ENCODE results near the gene RASSF7. TPM values are rescaled to one million over a fixed set of nuclear protein-coding genes. Genes with fewer than 3 reads are reported as not detected.
"Not testable (repeated sequence)": the region's sequence is repeated elsewhere in the genome, so short reads cannot be mapped to it uniquely, and the experiment has no call there.

The RASSF7 gene
- total RNA-seq, 1 donor from 2014 or later: 12.8 TPM

- H3K4me1 Mint-ChIP-seq: no peaks in the 10 kb centered on the region
- H4K20me1 ChIP-seq (ENCODE audit: low read depth): no peaks in the 10 kb centered on the region
- no peaks in the 10 kb centered on the region for H3K9me3 ChIP-seq (ENCODE audit: low read depth)
- H3K27ac ChIP-seq: no peak overlapping the region
- no peak for TF ChIP-seq EZH2phosphoT487 (IDR thresholded peaks at IDR 0.05)
- no peak for TF ChIP-seq EZH2 (IDR thresholded peaks at IDR 0.05)
- no peak for TF ChIP-seq CTCF (IDR thresholded peaks at IDR 0.05)
- peaks cover 2% of the 10 kb centered on the region for H3K27me3 Mint-ChIP-seq (ENCODE audit: insufficient read depth, low read depth)
- H3F3A ChIP-seq (ENCODE audit: low read depth): peaks cover 7% of the 10 kb centered on the region
- no peaks in the 10 kb centered on the region for H3K27me3 ChIP-seq
- no peak overlapping the region for H3K9ac ChIP-seq
- no peaks in the 10 kb centered on the region for H3K36me3 ChIP-seq
- peaks cover 30% of the 10 kb centered on the region for H3K36me3 Mint-ChIP-seq
- no peak overlapping the region for H3K4me3 Mint-ChIP-seq
- peaks cover 23% of the 10 kb centered on the region for H3K9me3 Mint-ChIP-seq
- no peak overlapping the region for H2AFZ ChIP-seq (replicated peaks)
- H3K4me2 ChIP-seq: no peak overlapping the region
- no peak for DNase-seq (ENCODE audit: low spot score)
- no peaks in the 10 kb centered on the region for H3K4me1 ChIP-seq
- H3K27ac Mint-ChIP-seq: no peak overlapping the region
- no peak overlapping the region for H3K4me3 ChIP-seq
- no peaks in the 10 kb centered on the region for H3K79me2 ChIP-seq (ENCODE audit: low read depth)
Observed at GRCh38 chr11:515131-515530, 45.6 kb upstream of the RASSF7 start.

- Histone ChIP-seq H2AFZ (replicated peaks) (no peak overlapping the region), H3K79me2 (ENCODE audit: low read depth) (no peaks in the 10 kb centered on the region), H3K4me3 (no peak overlapping the region), H3K27ac (no peak overlapping the region), H3K9ac (no peak overlapping the region), H4K20me1 (ENCODE audit: low read depth) (no peaks in the 10 kb centered on the region), H3K9me3 (ENCODE audit: low read depth) (no peaks in the 10 kb centered on the region), H3F3A (ENCODE audit: low read depth) (peaks cover 7% of the 10 kb centered on the region), H3K36me3 (no peaks in the 10 kb centered on the region), H3K27me3 (no peaks in the 10 kb centered on the region), H3K4me2 (no peak overlapping the region), H3K4me1 (no peaks in the 10 kb centered on the region)
- H3K9me3 Mint-ChIP-seq: peaks cover 29% of the 10 kb centered on the region
- no peak for TF ChIP-seq EZH2phosphoT487 (IDR thresholded peaks at IDR 0.05)
- no peak for TF ChIP-seq EZH2 (IDR thresholded peaks at IDR 0.05)
- no peak for TF ChIP-seq CTCF (IDR thresholded peaks at IDR 0.05)
- H3K27me3 Mint-ChIP-seq (ENCODE audit: insufficient read depth, low read depth): peaks cover 2% of the 10 kb centered on the region
- peaks cover 30% of the 10 kb centered on the region for H3K36me3 Mint-ChIP-seq
- no peak overlapping the region for H3K4me3 Mint-ChIP-seq
- no peaks in the 10 kb centered on the region for H3K4me1 Mint-ChIP-seq
- DNase-seq (ENCODE audit: low spot score): no peak
- H3K27ac Mint-ChIP-seq: no peak overlapping the region
Observed at GRCh38 chr11:516400-516799, 44.4 kb upstream of the RASSF7 start.

DNA sequence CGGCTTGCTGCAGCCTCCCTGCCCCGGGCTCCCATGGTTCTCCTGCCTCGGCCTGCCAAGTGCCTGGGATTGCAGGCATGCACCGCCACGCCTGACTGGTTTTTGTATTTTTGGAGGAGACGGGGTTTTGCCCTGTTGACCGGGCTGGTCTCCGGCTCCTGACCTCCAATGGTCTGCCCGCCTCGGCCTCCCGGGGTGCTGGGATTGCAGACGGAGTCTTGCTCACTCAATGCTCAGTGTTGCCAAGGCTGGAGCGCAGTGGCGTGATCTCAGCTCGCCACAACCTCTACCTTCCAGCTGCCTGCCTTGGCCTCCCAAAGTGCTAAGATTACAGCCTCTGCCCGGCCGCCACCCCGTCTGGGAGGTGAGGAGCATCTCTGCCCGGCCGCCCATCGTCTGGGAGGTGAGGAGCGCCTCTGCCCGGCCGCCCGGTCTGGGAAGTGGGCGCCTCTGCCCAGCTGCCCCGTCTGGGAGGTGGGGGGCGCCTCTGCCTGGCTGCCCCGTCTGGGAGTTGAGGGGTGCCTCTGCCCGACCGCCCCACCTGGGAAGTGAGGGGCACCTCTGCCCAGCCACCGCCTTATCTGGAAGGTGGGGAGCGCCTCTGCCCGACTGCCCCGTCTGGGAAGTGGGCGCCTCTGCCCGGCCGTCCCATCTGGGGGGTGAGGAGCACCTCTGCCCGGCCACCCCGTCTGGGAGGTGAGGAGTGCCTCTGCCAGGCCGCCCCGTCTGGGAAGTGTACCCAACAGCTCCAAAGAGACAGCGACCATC, 43.7 kb upstream of the RASSF7 start:
- not testable (repeated sequence) for H3K27ac ChIP-seq; H3K79me2 ChIP-seq (ENCODE audit: low read depth); H3K4me3 Mint-ChIP-seq; DNase-seq (ENCODE audit: low spot score); H3K27me3 Mint-ChIP-seq (ENCODE audit: insufficient read depth, low read depth); H3K4me1 Mint-ChIP-seq; H3K9me3 ChIP-seq (ENCODE audit: low read depth); H4K20me1 ChIP-seq (ENCODE audit: low read depth); H3K4me3 ChIP-seq; H3K9ac ChIP-seq; H3K36me3 ChIP-seq; H3K4me2 ChIP-seq; H3K4me1 ChIP-seq; H3F3A ChIP-seq (ENCODE audit: low read depth); H3K27ac Mint-ChIP-seq; H2AFZ ChIP-seq (replicated peaks); H3K27me3 ChIP-seq
- Mint-ChIP-seq H3K9me3 (peaks cover 29% of the 10 kb centered on the region), H3K36me3 (peaks cover 27% of the 10 kb centered on the region)

DNA sequence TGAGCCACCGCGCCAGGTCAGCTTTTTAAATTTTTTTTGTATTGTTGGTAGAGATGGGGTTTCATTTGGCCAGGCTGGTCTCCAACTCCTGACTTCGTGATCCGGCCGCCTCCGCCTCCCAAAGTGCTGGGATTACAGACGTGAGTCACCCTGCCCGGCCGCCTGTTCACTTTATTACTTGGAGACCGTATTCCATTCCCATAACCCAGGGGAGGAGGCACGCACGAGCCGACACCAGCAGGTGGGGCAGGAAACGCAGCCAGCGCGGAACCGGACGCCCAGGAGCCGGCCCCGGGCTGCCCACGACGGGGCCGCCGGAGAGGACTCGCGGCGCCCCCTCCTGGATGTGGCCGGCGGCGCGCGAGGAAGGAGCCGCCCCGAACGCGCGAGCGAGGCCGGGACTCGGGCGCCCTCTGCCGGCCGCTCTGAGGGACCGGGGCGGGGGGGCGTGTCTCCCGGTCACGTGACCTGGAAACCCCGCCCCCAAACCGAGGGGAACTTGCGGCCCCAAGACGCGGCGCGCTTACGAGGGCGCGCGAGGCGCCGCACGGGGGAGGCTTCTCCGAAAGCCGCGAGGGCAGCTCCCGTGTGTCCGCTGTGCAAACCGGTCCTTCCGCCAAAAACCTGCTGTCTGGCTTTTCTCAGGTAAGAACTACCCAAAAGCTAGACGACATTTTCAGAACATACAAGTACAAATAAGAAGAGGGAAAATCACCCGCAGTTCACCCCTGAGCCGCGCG, 42.1 kb upstream of the RASSF7 start:
- Mint-ChIP-seq H3K4me3 (no peak overlapping the region), H3K27ac (no peak overlapping the region), H3K4me1 (no peaks in the 10 kb centered on the region), H3K36me3 (peaks cover 21% of the 10 kb centered on the region), H3K9me3 (peaks cover 29% of the 10 kb centered on the region), H3K27me3 (ENCODE audit: insufficient read depth, low read depth) (peaks cover 2% of the 10 kb centered on the region)
- H3K27ac ChIP-seq: no peak overlapping the region
- no peak overlapping the region for H3K4me2 ChIP-seq
- H3K36me3 ChIP-seq: no peaks in the 10 kb centered on the region
- no peaks in the 10 kb centered on the region for H3K27me3 ChIP-seq
- peak; percentile 86 for DNase-seq (ENCODE audit: low spot score)
- H4K20me1 ChIP-seq (ENCODE audit: low read depth): no peaks in the 10 kb centered on the region
- H3K9ac ChIP-seq: no peak overlapping the region
- H2AFZ ChIP-seq (replicated peaks): no peak overlapping the region
- H3K4me1 ChIP-seq: no peaks in the 10 kb centered on the region
- H3K9me3 ChIP-seq (ENCODE audit: low read depth): no peaks in the 10 kb centered on the region
- H3K4me3 ChIP-seq: no peak overlapping the region
- no peaks in the 10 kb centered on the region for H3K79me2 ChIP-seq (ENCODE audit: low read depth)
- TF ChIP-seq CTCF (IDR thresholded peaks at IDR 0.05) (peak; percentile 91), EZH2phosphoT487 (IDR thresholded peaks at IDR 0.05) (no peak)
- peaks cover 7% of the 10 kb centered on the region for H3F3A ChIP-seq (ENCODE audit: low read depth)
